NCI-H526 treated with DMSO at 0.1 percent for 48 hours (cell line): ENCODE data around the gene ARSG.

Source experiments
- DNase-seq: peaks from one replicate; lab custom pipeline; 2025; lab: John Stamatoyannopoulos, UW

ARSG gene

GRCh38 chr17:68452724-68453290, 161.5 kb downstream of the ARSG start:
- DNase-seq: no peak

DNA sequence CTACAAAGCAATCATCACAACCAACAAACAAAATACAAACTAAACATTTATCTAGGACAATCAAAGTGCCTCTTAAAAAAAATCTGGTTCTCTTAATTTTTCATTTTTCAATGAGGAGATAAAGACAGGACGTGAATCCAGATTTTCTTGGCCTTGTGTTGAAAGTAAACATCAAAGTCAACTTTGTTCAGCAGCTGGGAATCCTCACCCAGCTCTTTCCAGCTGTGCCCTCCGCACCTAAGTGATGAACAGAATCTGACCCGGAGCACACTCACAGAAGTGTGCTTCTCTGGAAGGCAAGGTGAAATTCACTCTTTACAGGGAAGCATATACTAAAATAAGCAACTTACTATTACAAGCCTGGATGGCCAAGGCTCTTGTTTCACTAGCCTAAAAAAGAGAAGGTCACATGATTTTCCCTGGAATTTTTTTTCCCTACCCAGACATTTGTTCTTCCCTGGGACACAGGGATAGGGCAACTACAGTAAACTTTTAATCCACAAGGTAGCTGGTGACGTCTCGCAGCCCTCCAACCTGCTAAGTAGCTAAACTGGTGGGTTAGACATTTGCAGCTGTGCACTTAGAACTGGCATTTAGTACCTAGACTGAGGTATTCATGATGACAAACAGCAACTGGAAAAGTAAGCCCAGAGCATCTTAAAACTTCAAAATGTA, 162.8 kb downstream of the ARSG start:
- no peak for DNase-seq

DNA sequence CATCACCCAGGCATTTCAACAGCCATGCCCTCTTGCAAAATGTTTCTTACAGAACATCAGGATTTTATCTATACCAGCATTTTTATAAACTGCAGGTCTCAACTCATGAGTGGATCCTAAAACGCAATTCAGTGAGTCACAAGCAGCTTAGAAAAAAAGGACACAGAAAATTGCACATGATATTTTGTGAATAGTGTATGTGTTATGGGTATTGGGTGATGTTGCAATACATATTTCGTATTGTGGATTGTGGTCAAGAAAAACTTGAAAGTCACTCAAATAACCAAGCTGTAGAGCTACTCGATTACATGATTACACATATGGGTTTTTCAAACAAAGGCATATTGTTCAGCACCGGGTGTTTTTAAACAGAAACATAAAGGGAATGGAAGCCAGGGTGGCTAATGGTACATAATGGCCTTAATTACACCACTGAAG, 164.6 kb downstream of the ARSG start:
- DNase-seq: no peak

DNA sequence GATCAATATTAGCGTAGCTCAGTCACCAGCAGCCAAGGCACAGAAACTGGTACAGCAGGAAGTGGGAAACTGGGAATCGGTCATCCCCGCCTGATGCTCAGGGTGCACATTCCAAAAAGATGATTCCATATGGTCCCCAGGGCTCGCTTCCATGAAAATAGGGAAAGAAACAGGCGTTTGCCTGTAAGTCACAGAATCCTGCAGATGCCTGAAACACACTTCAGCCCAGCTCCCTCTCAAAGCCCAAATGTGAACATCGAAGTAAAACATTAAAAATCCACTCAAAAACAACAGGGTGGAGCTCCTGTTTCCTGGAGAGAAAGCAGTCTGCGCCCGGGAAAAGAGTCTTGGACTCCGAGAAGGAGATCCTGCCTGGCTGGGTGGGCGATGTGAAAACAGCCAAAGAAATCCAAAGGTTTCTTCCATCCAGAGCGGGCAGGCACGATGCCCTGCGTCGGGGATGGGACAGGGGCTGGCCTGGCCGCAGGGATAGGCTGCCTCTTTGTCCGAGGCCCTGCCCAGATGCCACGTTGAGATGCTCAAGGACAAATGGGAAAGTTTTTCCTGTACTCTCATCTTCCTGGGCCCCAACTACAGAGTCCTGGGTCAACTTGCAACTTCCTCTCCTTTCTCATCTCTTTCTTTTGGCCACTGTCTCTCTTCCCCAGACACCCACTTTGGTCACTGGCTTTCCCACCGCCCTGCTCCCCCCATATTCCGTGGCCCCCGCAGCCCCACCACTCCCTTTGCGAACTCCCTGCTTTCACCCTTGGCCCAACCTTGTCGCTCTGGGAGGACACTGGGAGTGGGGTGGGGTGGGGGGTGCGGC, 165.3 kb downstream of the ARSG start:
- DNase-seq: no peak

DNA sequence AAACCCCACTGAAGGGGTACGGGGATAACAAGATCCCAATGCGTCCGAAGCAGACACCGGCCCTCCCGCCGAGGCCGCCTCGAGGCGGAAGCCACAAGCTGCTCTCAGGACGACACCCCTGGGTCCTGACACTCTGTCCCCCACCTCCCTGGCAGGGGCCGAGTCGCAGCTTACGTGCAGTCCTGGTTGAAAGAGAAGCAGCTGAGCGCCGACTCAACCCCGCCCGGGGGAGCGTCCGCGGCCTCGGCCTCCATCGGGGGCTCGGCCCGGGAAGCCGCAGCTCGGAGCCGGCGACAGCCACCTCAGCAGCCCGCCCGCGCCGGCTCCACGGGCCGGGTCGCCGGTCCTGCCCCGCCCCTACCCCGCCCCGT, 165.9 kb downstream of the ARSG start, which contains the start of gene WIPI1:
Gene WIPI1 (minus strand): TSS at position 329 of the 371 bp plus-strand sequence. CDS start 75 bp downstream, at position 254.
- no peak for DNase-seq

DNA sequence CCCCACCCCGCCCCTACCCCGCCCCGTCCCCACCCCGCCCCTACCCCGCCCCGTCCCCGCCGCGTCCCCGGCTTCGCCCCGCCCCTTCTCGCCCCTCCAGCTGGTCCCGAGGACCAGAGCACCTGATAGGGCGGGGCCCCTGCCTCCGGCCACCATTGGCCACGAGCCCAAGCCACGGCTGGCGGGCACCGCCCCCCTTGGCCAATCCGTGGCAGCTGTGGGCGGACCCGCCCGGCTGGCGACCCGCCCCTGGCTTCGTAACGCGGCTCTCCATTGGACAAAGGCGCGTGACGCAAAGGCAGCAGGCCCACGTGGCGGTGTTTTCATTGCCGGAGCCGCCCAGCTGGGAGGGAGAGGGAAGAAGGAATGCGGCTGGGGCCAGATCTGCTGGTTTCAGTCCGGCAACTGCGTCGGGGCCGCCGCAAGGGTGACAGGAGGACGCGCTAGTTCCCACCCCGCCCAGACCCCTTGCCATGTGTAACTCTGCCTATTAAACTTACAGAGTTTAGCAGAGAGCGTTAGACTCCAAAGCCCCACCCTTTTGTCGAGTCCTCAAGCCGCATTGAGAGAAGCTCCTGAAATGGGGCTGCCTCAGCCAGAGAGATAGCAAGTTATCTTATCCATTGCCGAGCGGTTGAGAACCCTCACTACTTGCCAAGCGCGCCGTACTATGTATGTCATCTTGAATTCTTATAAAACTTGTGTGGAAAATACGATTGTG, 166.4 kb downstream of the ARSG start:
- DNase-seq: peak; percentile 92

DNA sequence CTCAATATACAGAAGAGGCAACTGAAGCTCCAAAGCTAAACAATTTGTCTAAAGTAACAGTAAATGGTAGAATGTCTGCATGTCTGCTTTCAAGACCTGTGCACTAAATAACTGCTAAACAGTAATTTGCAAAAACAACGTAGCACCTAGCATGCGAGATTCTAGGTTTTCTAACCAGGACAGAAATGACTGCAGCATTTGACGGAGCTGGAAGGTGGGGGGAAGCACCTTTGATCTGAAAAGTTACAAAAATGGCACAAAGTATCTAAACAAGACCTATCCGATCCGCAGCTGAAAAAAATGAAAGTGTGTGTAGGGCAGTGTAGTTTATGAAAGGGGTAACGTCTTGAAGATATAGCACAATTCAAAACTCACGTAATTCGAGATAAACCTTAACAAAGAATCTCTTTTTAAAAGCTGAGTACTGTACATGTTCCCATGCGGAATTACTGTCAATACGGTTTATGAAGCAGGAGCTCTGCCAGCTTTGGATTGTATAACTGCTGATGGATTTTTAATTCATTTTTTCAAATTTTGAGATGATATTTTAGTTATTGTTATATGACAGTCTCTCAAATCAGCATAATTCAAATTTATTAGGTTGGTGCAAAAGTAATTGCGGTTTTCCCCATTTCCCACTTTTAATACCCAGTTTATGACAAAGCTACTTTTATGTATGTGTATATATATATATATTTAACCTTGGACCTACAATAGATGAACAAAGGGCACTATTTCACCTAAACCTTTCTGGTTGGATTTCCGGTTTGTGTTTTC, 167.2 kb downstream of the ARSG start:
- no peak for DNase-seq

DNA sequence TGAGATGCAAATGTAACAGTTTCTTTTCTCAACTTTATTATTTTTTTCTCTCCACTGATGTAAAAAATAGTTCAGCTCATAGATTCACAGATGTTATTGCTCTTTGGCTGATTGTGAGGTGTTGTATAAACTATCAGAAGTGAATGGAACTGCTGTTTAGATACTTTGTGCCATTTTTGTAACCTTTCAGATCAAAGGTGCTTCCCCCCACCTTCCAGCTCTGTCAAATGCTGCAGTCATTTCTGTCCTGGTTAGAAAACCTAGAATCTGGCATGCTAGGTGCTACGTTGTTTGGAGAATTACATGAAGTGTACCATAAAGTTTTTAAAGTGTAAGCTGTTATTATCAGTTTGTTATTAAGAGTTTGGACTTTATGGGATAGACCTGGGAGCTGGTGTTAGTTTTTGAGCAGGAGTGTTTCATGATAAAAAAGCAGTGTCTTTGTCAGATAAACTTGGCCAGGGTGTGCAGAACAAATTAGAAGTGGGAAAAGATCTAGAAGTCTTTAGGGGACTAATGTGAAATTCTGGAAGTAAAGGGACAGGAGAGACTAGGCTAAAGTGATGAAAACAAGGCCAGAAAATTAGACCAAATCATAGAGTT, 167.8 kb downstream of the ARSG start:
- no peak for DNase-seq

GRCh38 chr17:68460146-68460545, 168.9 kb downstream of the ARSG start:
- DNase-seq: no peak

DNA sequence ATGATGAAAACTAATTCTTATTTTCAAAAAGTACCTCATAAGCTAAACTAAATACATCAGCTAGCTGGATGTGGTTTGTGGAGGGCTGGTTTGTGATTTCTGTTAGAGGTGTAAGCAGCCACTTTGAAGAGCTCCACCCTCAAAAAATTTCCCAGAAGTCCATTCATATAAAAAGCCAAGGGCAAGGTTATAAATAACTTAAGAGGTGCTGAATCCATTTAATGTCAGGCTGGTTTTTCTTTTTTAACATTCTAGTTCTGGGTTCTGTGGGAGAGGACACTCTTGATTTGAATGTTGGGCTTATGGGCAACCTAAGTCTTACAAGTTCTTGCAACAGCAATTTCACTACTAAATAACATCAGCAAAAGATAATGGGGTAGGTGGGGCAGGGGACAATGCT, 169.4 kb downstream of the ARSG start:
- no peak for DNase-seq

GRCh38 chr17:68461122-68461539, 169.8 kb downstream of the ARSG start:
- DNase-seq: no peak

DNA sequence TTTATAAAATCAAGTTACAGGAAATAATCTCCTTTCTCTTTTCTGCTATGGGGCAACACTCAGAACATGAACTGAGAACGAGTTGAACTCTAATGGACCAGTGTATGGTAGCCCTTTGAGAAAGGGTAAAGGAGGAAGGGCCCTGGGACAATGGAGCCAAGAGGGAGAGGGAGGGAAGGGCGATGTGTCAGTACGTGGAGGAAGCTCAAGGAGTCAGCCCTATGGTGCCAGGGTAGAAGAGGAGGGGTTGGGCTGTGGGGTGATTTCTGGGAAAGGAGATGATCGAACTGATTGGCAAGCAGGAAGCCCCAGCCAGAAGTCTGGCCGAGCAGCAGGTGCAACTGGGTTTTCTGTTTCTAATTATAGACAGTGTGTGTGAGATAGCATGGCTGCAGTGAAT, 170.3 kb downstream of the ARSG start:
- no peak for DNase-seq

- peak; percentile 54 for DNase-seq
Observed at GRCh38 chr17:68462381-68463210, 171.3 kb downstream of the ARSG start.

DNA sequence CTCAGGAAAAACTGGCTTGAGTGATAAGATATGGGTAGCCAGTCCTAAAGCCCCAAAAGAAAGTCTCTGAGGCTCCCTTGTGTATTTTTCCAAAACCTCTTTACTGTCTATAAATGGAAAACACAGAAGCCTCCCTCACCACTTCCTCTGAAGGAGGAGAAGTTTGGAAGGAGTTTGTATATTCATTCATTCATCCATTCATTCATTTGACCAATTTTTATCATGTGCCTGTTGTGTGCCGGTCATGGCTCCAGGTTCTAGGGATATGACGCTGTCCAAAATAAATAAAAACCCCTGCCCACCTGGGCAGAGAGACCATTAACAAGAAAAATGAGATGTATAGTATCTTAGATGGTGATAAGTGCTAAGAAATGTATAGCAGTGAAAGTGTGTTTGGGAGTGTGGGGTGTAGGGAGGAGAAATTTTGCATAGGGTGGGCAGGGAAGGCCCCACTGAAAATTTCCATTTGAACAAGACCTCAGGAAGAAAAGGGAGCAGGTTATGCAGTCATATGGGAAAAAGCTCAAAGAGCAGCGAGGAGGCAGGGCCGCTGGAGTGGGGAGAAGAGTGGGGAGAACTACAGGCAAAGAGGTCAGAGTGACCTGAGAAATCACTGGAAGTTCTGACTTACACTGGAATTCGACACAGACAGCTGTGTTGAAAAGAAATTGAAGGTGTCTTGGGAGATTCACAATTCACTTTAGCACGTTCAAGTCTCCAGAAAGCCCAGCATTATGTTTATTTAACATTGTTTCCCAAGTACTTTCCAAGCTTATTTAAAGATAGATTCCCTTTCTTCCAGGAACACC, 172.1 kb downstream of the ARSG start:
- DNase-seq: no peak

DNA sequence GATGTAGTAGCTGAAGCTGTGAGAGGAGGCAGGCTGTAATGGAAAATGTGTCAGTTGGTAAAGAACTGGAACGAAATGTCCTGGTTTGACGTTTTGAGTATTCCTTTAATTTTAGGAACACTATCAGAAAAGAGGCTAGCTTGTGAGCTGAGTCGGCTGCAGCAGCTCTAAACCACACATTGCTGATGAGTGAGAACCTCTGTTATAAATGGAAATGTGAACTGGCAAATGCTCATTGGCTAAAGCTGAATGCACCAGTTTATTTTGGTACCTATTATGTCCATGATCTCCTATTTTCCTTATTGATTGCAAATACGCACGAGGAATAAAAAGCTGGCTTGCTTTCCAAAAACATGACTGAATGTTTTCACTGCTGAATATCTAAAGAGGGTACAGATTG, 177.0 kb downstream of the ARSG start:
- no peak for DNase-seq

GRCh38 chr17:68468788-68469187, 177.5 kb downstream of the ARSG start:
- no peak for DNase-seq
